SK-MEL-5 (cell line): Measurements from ENCODE around the gene PYGO2. TPM values are rescaled to one million over a fixed set of nuclear protein-coding genes. Genes with fewer than 3 reads are reported as not detected.
"Not testable (repeated sequence)": the region's sequence is repeated elsewhere in the genome, so short reads cannot be mapped to it uniquely, and the experiment has no call there.

Experiments
- DNase-seq: peaks from one replicate; pipeline ENCODE4 v3.0.0-alpha.2; 2016; ENCODE audit warnings: low read depth, low spot score
- in situ Hi-C: cut with HindIII; loops from 2 replicates; pipeline ENCODE4 v1.10.0; 2016; ENCODE audit warnings: low sequenced_read_pairs, high pct_unique_total_duplicates, low pct_unique_long_range_greater_than_20kb
- total RNA-seq: library from RNA; depleted of rRNA; stranded (reverse); fragments of >200 nt; shearing (Covaris generic); gene quantifications from 2 replicates; pipeline ENCODE4 v1.2.3, GENCODE V29; 2014

Gene PYGO2
- total RNA-seq, 1 experiment from 2014 or later, result 26.9 TPM

GRCh38 chr1:154988058-154988954 is 26.7 kb upstream of the PYGO2 start:
- no peak for DNase-seq
- in situ Hi-C loops, result no loop called here

- DNase-seq, result no peak
- in situ Hi-C loops, result no loop called here
Observed at GRCh38 chr1:154987326-154987725, 25.7 kb upstream of the PYGO2 start.

- in situ Hi-C loops, result not testable (repeated sequence)
Observed at GRCh38 chr1:154986736-154987135, 25.2 kb upstream of the PYGO2 start.

GRCh38 chr1:154983776-154984466 is 22.3 kb upstream of the PYGO2 start:
- in situ Hi-C loops, result no loop called here
- DNase-seq, result no peak

More at GRCh38 chr1:154986736-154987135, 25.2 kb upstream of the PYGO2 start:
- DNase-seq, result not testable (repeated sequence)

- peak; percentile 100 for DNase-seq
- in situ Hi-C loops, result no loop called here
Observed at GRCh38 chr1:154982897-154983648, 21.5 kb upstream of the PYGO2 start, which contains the start of gene FLAD1. TSS of gene FLAD1 (plus strand) at chr1:154983344. CDS start at chr1:154983695, 351 bp downstream.

GRCh38 chr1:154982341-154982740 is 20.8 kb upstream of the PYGO2 start:
- in situ Hi-C loops, result no loop called here
- DNase-seq, result no peak

GRCh38 chr1:154978360-154978759 is 16.8 kb upstream of the PYGO2 start:
- in situ Hi-C loops, result no loop called here
- no peak for DNase-seq

- in situ Hi-C loops, DNase-seq: not testable (repeated sequence)
Observed at GRCh38 chr1:154977762-154978161, 16.2 kb upstream of the PYGO2 start.

GRCh38 chr1:154975409-154976059 is 14.0 kb upstream of the PYGO2 start:
- peak; percentile 61 for DNase-seq
- in situ Hi-C loops, result no loop called here

- in situ Hi-C loops, result no loop called here
- DNase-seq, result peak; percentile 100
Observed at GRCh38 chr1:154974808-154975408, 13.3 kb upstream of the PYGO2 start.

GRCh38 chr1:154974102-154974807 is 12.7 kb upstream of the PYGO2 start, which contains the start of gene CKS1B:
TSS of gene CKS1B (plus strand) at chr1:154974681. CDS start at chr1:154974746, 65 bp downstream.
- in situ Hi-C loops, result no loop called here
- peak; percentile 100 for DNase-seq

- in situ Hi-C loops, result no loop called here
- peak; percentile 99 for DNase-seq
Observed at GRCh38 chr1:154973344-154974101, 11.9 kb upstream of the PYGO2 start.

- in situ Hi-C loops, result no loop called here
- DNase-seq, result peak; percentile 87
Observed at GRCh38 chr1:154972517-154973343, 11.1 kb upstream of the PYGO2 start.

GRCh38 chr1:154972213-154972516 is 10.6 kb upstream of the PYGO2 start:
- DNase-seq, result no peak
- in situ Hi-C loops, result no loop called here

- DNase-seq, result no peak
- in situ Hi-C loops, result no loop called here
Observed at GRCh38 chr1:154971341-154971998, 9.9 kb upstream of the PYGO2 start.
